Osteocyte (in vitro differentiated cells): ENCODE data around the gene MACC1. TPM values are rescaled to one million over a fixed set of nuclear protein-coding genes. Genes with fewer than 3 reads are reported as not detected.
"Not testable (repeated sequence)": the region's sequence is repeated elsewhere in the genome, so short reads cannot be mapped to it uniquely, and the experiment has no call there.

Experiments
- DNase-seq: peaks from one replicate; pipeline ENCODE4 v3.0.0; 2021; ENCODE audit warnings: mixed read lengths; ENCODE audit not compliant: unreplicated experiment; ENCODE audit errors: extremely low spot score
- H3K27ac Mint-ChIP-seq: one replicate; pipeline ENCODE4 v1.8.0; 2021; ENCODE audit warnings: mild to moderate bottlenecking, mixed read lengths; ENCODE audit not compliant: unreplicated experiment
- H3K27me3 Mint-ChIP-seq: one replicate; pipeline ENCODE4 v1.8.0; 2021; ENCODE audit warnings: mixed read lengths; ENCODE audit not compliant: unreplicated experiment
- H3K36me3 Mint-ChIP-seq: one replicate; pipeline ENCODE4 v1.8.0; 2021; ENCODE audit warnings: mixed read lengths; ENCODE audit not compliant: unreplicated experiment
- H3K4me1 Mint-ChIP-seq: one replicate; pipeline ENCODE4 v1.8.0; 2021; ENCODE audit warnings: mixed read lengths; ENCODE audit not compliant: unreplicated experiment
- H3K4me3 Mint-ChIP-seq: one replicate; pipeline ENCODE4 v1.8.0; 2021; ENCODE audit warnings: mild to moderate bottlenecking, moderate library complexity, mixed read lengths; ENCODE audit not compliant: unreplicated experiment
- H3K9me3 Mint-ChIP-seq: one replicate; pipeline ENCODE4 v1.8.0; 2021; ENCODE audit warnings: mixed read lengths; ENCODE audit not compliant: unreplicated experiment
- total RNA-seq: library from RNA; stranded (reverse); gene quantifications from 2 replicates; pipeline ENCODE4 v1.2.1, GENCODE V29; 2021
- TF ChIP-seq, protein P1 (sequence below): fragments of 200-600 bp; sonication (generic); IDR thresholded peaks from 2 replicates; pipeline ENCODE4 v1.5.0; 2021; ENCODE audit warnings: antibody characterized with exemption, mild to moderate bottlenecking, moderate library complexity

The MACC1 gene
- total RNA-seq, 1 donor from 2014 or later: not detected

GRCh38 chr7:20208651-20209307 lies 8.4 kb downstream of the MACC1 start:
- Mint-ChIP-seq H3K36me3 (no peaks in the 10 kb centered on the region), H3K4me3 (no peak overlapping the region), H3K27me3 (peaks cover 10% of the 10 kb centered on the region), H3K27ac (no peak overlapping the region), H3K9me3 (no peaks in the 10 kb centered on the region), H3K4me1 (no peaks in the 10 kb centered on the region)
- TF ChIP-seq, protein P1, sequence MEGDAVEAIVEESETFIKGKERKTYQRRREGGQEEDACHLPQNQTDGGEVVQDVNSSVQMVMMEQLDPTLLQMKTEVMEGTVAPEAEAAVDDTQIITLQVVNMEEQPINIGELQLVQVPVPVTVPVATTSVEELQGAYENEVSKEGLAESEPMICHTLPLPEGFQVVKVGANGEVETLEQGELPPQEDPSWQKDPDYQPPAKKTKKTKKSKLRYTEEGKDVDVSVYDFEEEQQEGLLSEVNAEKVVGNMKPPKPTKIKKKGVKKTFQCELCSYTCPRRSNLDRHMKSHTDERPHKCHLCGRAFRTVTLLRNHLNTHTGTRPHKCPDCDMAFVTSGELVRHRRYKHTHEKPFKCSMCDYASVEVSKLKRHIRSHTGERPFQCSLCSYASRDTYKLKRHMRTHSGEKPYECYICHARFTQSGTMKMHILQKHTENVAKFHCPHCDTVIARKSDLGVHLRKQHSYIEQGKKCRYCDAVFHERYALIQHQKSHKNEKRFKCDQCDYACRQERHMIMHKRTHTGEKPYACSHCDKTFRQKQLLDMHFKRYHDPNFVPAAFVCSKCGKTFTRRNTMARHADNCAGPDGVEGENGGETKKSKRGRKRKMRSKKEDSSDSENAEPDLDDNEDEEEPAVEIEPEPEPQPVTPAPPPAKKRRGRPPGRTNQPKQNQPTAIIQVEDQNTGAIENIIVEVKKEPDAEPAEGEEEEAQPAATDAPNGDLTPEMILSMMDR: no peak
- DNase-seq: no peak

DNA sequence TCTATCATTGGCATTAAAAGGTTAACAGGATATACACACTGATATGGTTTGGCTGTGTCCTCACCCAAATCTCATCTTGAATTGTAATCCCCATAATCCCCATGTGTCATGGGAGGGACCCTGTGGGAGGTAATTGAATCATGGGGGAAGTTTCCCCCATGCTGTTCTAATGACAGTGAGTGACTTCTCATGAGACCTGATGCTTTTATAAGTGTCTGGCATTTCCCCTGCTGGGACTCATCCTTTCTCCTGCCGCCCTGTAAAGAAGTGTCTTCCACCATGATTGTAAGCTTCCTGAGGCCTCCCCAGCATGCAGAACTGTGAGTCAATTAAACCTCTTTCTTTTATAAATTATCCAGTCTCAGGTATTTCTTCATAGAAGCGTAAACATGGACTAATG lies 9.4 kb downstream of the MACC1 start:
- H3K27ac Mint-ChIP-seq, H3K4me1 Mint-ChIP-seq, H3K36me3 Mint-ChIP-seq, H3K9me3 Mint-ChIP-seq, H3K4me3 Mint-ChIP-seq, DNase-seq: not testable (repeated sequence)
- H3K27me3 Mint-ChIP-seq: peaks cover 10% of the 10 kb centered on the region

- Mint-ChIP-seq H3K4me3 (no peak overlapping the region), H3K27ac (no peak overlapping the region), H3K4me1 (no peaks in the 10 kb centered on the region), H3K9me3 (no peaks in the 10 kb centered on the region), H3K27me3 (peaks cover 5% of the 10 kb centered on the region), H3K36me3 (no peaks in the 10 kb centered on the region)
- DNase-seq: no peak
- TF ChIP-seq, protein P1: no peak
Observed at GRCh38 chr7:20206104-20206896, 10.9 kb downstream of the MACC1 start.

DNA sequence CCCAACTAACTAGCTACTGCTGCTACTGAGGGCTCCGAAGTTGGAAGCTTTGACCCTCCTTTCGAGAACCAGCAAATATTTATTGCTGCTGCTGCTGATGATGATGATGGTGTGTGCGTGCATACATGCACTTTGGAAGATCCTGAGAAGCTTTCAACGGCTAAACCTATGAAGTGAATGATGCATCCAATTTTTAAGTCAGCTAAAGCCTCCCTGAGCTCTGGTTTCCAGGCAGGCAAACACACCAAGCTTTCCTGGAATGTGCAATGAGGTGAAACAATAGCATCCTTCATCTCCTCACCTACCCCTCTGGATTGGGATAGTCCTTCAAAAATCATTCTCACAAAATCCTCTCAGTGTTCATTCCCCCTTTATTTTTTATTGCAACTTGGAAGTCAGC lies 13.9 kb downstream of the MACC1 start:
- Mint-ChIP-seq H3K4me3 (no peak overlapping the region), H3K27ac (no peak overlapping the region), H3K4me1 (peaks cover 11% of the 10 kb centered on the region), H3K27me3 (peaks cover 5% of the 10 kb centered on the region), H3K36me3 (no peaks in the 10 kb centered on the region), H3K9me3 (no peaks in the 10 kb centered on the region)
- TF ChIP-seq, protein P1: no peak
- DNase-seq: no peak

GRCh38 chr7:20201380-20201779 lies 15.8 kb downstream of the MACC1 start:
- TF ChIP-seq, protein P1: no peak
- no peak overlapping the region for H3K27ac Mint-ChIP-seq
- no peak overlapping the region for H3K4me3 Mint-ChIP-seq
- H3K27me3 Mint-ChIP-seq: no peaks in the 10 kb centered on the region
- H3K4me1 Mint-ChIP-seq: peaks cover 25% of the 10 kb centered on the region
- H3K36me3 Mint-ChIP-seq: no peaks in the 10 kb centered on the region
- no peak for DNase-seq
- no peaks in the 10 kb centered on the region for H3K9me3 Mint-ChIP-seq
